HS-27A (cell line): Measurements from ENCODE around the gene ZNF692.

Experiments used
- DNase-seq: peaks from one replicate; pipeline ENCODE4 v3.0.0-alpha.2; 2012; ENCODE audit warnings: low read depth, missing footprints

ZNF692 gene

GRCh38 chr1:248824301-248824700 lies 34.6 kb downstream of the ZNF692 start:
- DNase-seq: no peak

- no peak for DNase-seq
These were observed 35.3 kb downstream of the ZNF692 start for GRCh38 chr1:248823517-248824001.

GRCh38 chr1:248822148-248823032 lies 36.5 kb downstream of the ZNF692 start:
- DNase-seq: no peak

- DNase-seq: no peak
These were observed 37.2 kb downstream of the ZNF692 start for GRCh38 chr1:248821641-248822040.

- peak; percentile 82 for DNase-seq
These were observed 37.8 kb downstream of the ZNF692 start for GRCh38 chr1:248821101-248821500.

GRCh38 chr1:248820041-248820585 lies 38.8 kb downstream of the ZNF692 start:
- DNase-seq: no peak

DNA sequence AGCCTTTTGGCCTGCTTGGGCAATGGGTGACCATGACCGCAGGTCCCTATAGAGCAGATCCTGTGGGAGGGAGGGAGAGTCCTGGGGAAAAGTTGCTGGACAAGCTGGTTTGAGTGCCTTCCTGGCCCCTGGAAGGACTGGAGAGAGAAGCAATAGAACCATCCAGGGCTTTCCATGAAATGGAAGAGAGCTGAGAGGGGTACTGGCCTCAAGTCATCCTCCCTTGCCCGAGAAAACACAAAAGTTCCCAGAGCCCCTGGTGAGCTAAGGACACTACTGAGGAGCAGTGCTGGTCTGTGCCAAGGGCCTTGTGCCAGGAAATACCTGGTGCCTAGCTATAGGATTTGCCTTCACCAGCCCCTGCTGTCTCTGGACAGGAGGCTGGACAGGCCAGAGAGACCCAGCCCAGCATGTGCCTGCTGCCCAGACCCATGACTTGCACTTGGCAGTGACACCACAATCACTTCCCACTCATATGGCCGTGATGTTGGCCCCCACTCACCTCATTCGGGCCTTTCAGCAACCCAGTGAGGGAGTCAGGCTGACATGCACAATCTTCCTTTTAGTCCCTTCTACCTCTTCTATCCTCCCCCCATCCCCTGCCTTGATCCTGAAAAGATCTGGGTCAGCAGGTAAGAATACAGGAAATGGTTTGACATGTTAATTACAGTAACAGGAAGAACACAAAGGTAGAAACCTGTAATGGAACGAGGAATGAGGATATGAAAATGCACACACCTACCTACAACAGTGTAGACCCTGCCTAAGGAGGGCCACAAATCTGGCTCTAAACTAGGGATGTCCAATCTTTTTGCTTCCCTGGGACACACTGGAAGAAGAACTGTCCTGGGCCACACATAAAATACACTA lies 40.1 kb downstream of the ZNF692 start:
- no peak for DNase-seq

DNA sequence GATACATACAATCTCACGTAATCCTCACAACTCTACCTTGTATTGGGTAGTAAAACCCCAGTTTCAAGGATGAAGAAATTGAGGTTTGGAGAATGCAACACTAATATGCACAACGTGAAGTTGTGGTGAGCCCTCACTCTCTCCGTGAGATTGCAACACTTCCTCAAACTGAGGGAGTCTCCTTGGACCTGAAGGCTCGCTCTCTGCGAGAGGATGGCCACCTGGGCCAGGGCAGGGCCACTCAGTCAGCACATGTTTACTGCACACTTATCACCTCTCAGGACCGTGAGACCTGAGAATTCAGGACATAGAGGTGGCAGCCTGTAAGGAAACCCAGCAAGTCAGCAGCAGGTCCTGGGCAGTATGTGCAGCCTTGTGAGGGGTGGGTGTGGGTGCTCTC lies 41.8 kb downstream of the ZNF692 start:
- no peak for DNase-seq

- DNase-seq: no peak
These were observed 42.6 kb downstream of the ZNF692 start for GRCh38 chr1:248816042-248816851.

DNA sequence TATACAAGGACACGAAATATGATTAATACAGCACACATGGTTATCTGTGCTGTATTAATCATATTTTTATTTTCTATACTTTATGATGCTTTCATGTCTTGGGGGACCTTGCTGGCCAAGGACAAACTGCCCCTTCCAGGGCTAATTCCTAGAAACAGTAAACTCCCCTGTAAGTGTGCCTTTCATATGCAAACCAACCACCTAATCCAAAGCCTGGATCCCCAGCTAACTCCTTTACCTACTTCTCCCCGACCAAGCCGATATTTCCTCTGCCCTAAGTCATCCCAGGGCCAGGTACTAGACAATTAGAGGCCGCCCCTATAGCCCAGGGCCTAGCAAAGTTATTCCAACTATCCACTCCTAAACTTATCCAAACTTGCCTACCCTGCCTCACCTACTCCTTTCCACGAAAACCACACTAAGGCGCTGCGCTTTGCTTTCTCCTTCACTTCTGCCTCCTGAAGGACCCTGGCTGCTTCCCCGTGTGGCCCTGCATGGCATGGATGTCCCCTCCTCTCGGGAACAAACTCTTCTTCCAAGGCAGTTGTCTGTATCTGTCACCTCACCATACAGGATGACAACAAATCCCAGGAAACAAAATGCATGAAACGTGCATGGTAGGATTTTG lies 43.4 kb downstream of the ZNF692 start:
- no peak for DNase-seq

DNA sequence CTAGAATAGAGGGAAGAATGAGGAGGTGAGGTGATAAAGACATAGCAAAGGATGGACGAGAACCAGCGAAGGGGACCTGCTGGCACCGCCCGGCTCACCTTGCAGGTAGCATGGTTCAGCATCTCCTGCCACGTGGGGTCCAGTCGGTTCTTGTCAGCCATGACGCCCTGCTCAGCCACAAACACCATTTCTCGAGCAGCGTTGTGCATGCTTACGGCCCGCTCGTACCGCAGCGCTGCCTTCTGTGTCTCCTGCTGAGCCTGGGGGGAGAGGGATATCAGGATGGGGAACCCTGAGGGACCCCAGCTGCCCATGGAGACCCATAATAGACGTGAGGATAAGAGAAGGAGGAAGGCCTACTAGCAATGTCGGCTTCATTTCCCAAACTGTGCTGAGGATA lies 44.5 kb downstream of the ZNF692 start:
- no peak for DNase-seq

GRCh38 chr1:248813546-248813945 lies 45.3 kb downstream of the ZNF692 start:
- DNase-seq: no peak

DNA sequence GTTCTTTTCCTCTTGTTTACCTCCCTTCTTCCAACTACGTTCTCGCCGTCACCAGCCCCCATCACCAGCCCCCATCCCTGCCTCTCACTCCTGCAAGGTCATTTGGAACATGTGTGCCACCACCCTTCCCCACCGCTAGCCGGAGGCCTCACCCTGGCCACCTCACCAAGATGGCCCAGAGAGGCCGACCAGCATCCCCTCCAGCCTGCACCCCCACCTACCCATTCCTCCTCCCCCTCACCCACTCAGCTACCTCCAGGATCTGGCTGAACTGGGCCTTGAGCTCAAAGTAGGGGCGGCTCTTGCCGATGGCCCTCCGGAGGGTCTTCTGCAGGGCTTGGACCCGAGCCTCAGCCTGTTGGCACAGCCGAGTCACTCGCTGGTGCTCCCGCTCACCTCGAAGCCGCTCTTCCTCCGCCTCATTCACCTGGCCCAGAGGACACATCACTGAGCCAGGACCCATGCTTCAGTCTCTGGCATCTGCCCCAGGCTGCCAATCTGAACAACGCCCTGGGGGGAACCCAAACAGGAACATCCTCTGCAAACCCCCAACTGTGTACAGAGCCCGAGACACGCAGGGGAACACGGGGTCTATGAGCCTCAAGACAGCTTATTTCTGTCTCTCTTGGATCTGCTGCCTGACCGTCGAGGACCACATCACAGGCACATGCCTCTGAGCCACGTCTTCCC lies 46.0 kb downstream of the ZNF692 start:
- no peak for DNase-seq

DNA sequence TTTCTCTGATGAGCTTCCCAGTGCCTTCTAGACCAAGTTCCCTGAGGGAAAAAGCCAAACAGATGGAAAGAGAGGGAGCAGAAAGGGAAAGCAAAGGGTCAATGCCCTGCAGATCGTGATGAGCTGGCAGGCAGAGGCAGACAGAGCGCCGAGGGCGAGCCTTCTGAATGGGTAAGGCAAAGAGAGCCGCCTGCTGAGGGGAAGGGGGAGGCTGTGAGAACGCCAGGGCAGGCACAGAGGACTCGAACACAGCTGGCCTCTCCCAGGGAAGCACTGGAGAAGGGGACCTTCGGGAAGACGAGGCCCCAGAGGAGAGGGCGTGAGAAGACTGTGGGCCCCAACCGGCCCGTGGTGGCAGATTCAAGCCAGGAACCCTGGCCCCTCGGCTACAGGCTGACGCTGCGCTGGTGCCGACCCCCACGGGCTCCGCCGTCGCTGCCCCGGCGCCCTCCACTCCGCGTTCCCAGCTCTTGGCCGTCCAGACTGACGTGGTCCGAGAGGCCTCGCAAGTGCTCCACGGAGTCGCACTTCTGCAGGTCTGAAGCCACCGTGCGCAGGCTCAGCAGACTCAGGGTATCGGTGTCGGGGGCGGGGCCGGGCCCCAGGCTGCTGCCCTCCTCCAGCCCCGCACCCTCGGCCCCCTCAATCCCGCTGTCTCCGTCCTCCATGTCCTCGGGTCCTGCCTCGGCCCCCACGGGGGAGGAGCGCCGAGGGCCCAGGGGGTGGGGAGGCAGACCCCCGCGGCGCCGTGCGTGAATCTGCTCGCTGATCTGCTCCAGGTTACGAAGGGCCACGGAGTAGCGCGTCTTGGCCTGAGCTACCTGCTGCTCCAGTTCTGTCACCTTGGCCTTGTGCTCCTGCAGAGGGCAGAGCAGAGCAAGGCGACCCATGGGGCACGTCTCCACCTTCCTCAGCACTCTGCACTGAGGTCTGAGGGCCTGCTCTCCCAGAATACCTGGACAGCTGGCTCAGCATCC lies 47.1 kb downstream of the ZNF692 start:
- no peak for DNase-seq

GRCh38 chr1:248810727-248811513 lies 48.0 kb downstream of the ZNF692 start:
- DNase-seq: no peak

- no peak for DNase-seq
These were observed 48.7 kb downstream of the ZNF692 start for GRCh38 chr1:248810000-248810726.

- no peak for DNase-seq
These were observed 50.0 kb downstream of the ZNF692 start for GRCh38 chr1:248808876-248809275.
